Right atrium auricular region (tissue), 2 donors: ENCODE results near the gene TIMD4. TPM values are rescaled to one million over a fixed set of nuclear protein-coding genes. Genes with fewer than 3 reads are reported as not detected.

Experiments used
- DNase-seq: peaks from one replicate; pipeline ENCODE4 v3.0.0-alpha.2; 2019; ENCODE audit warnings: low spot score
- H3K27ac ChIP-seq, 2 donors: fragments of 200-600 bp; sonication (generic); 1 replicate in 1 of 2; 2 replicates in 1 of 2; pipeline ENCODE4 v1.5.1; 2016 to 2019
- H3K27me3 ChIP-seq, 2 donors: fragments of 200-600 bp; sonication (generic); one replicate each; pipeline versions ENCODE4 v1.5.1 to v1.6.0; 2017 to 2019
- H3K36me3 ChIP-seq: fragments of 200-600 bp; sonication (generic); one replicate; pipeline ENCODE4 v1.5.1; 2016
- H3K4me1 ChIP-seq, 2 donors: fragments of 200-600 bp; sonication (generic); one replicate each; pipeline versions ENCODE4 v1.5.1 to v1.6.0; 2017 to 2019
- H3K4me3 ChIP-seq, 2 donors: fragments of 200-600 bp; sonication (generic); 1 replicate in 1 of 2; 2 replicates in 1 of 2; pipeline ENCODE4 v1.5.1; 2017 to 2019; ENCODE audit warnings: mild to moderate bottlenecking in 1 of 2, moderate library complexity in 1 of 2
- H3K9me3 ChIP-seq, 2 donors: fragments of 200-600 bp; sonication (generic); one replicate each; pipeline ENCODE4 v1.5.1; 2019
- CTCF ChIP-seq, 2 donors: fragments of 200-600 bp; sonication (generic); IDR thresholded peaks; one replicate each; pipeline ENCODE4 v1.5.1; 2019; ENCODE audit warnings: antibody characterized with exemption in 2 of 2
- total RNA-seq, 2 donors: library from RNA; depleted of rRNA; stranded (reverse); fragments of >200 nt; gene quantifications; one replicate each; pipeline ENCODE4 v1.1.0, GENCODE V29; 2016

Gene TIMD4
- total RNA-seq, 2 donors from 2014 or later, result 0.71 TPM; not detected in 1

GRCh38 chr5:156892864-156893263 is 70.2 kb downstream of the TIMD4 start:
- Histone ChIP-seq H3K9me3 (no peaks in the 10 kb centered on the region), H3K27me3 (no peaks in the 10 kb centered on the region), H3K27ac (no peak overlapping the region), H3K4me3 (no peak overlapping the region), H3K36me3 (no peaks in the 10 kb centered on the region), H3K4me1 (no peaks in the 10 kb centered on the region)
- no peak for DNase-seq
- no peak for TF ChIP-seq CTCF (IDR thresholded peaks at IDR 0.05)

- TF ChIP-seq CTCF (IDR thresholded peaks at IDR 0.05), result no peak
- Histone ChIP-seq H3K27me3 (no peaks in the 10 kb centered on the region), H3K4me1 (no peaks in the 10 kb centered on the region), H3K4me3 (no peak overlapping the region), H3K27ac (no peak overlapping the region), H3K36me3 (no peaks in the 10 kb centered on the region), H3K9me3 (no peaks in the 10 kb centered on the region)
- no peak for DNase-seq
Observed at GRCh38 chr5:156892223-156892622, 70.8 kb downstream of the TIMD4 start.

- DNase-seq, result no peak
- Histone ChIP-seq H3K4me3 (no peak overlapping the region), H3K27ac (no peak overlapping the region), H3K9me3 (no peaks in the 10 kb centered on the region), H3K27me3 (no peaks in the 10 kb centered on the region), H3K36me3 (no peaks in the 10 kb centered on the region), H3K4me1 (no peaks in the 10 kb centered on the region)
- TF ChIP-seq CTCF (IDR thresholded peaks at IDR 0.05), result no peak
Observed at GRCh38 chr5:156888520-156888919, 74.5 kb downstream of the TIMD4 start.

GRCh38 chr5:156883316-156883875 is 79.6 kb downstream of the TIMD4 start:
- H3K4me1 ChIP-seq, result no peaks in the 10 kb centered on the region
- no peak overlapping the region for H3K4me3 ChIP-seq
- no peaks in the 10 kb centered on the region for H3K9me3 ChIP-seq
- no peaks in the 10 kb centered on the region for H3K27me3 ChIP-seq
- no peaks in the 10 kb centered on the region for H3K36me3 ChIP-seq
- TF ChIP-seq CTCF (IDR thresholded peaks at IDR 0.05), result no peak
- H3K27ac ChIP-seq, result no peak overlapping the region
- DNase-seq, result no peak

GRCh38 chr5:156879665-156880285 is 83.3 kb downstream of the TIMD4 start:
- no peak for DNase-seq
- Histone ChIP-seq H3K27me3 (no peaks in the 10 kb centered on the region), H3K27ac (no peak overlapping the region), H3K36me3 (no peaks in the 10 kb centered on the region), H3K4me3 (no peak overlapping the region), H3K4me1 (no peaks in the 10 kb centered on the region), H3K9me3 (no peaks in the 10 kb centered on the region)
- TF ChIP-seq CTCF (IDR thresholded peaks at IDR 0.05), result no peak

- Histone ChIP-seq H3K36me3 (no peaks in the 10 kb centered on the region), H3K9me3 (peaks cover 0 to 22% of the 10 kb centered on the region in 2 donors), H3K4me3 (no peak overlapping the region), H3K27me3 (no peaks in the 10 kb centered on the region), H3K4me1 (no peaks in the 10 kb centered on the region), H3K27ac (no peak overlapping the region)
- DNase-seq, result no peak
- no peak for TF ChIP-seq CTCF (IDR thresholded peaks at IDR 0.05)
Observed at GRCh38 chr5:156871212-156871611, 91.8 kb downstream of the TIMD4 start.
